Heart left ventricle (tissue), 16 donors: ENCODE measurements around the gene WRAP53. TPM values are rescaled to one million over a fixed set of nuclear protein-coding genes. Genes with fewer than 3 reads are reported as not detected.

Experiments used
- ATAC-seq, 4 donors: fragments of 200-7000 bp; cut with Tn5 transposase; one replicate each; pipeline ENCODE4 v1.9.1; 2020 to 2022; ENCODE audit warnings: moderate library complexity in 4 of 4, mild to moderate bottlenecking in 3 of 4, moderate number of reproducible peaks in 1 of 4
- DNase-seq, 5 donors: peaks; one replicate each; pipeline ENCODE4 v3.0.0-alpha.2; 2020
- H3K27ac ChIP-seq, 12 donors: fragments of 200-600 bp; sonication (generic) in 4 of 12; one replicate each; pipeline versions ENCODE4 v1.5.0 to v1.8.0; 2016 to 2022; ENCODE audit warnings: mild to moderate bottlenecking in 2 of 12
- H3K27me3 ChIP-seq, 9 donors: fragments of 200-600 bp; sonication (generic) in 2 of 9; one replicate each; pipeline versions ENCODE4 v1.5.1 to v1.8.0; 2016 to 2022; ENCODE audit warnings: mild to moderate bottlenecking in 3 of 9
- H3K36me3 ChIP-seq, 9 donors: fragments of 200-600 bp; sonication (generic) in 2 of 9; one replicate each; pipeline versions ENCODE4 v1.5.0 to v1.8.0; 2018 to 2022; ENCODE audit warnings: mild to moderate bottlenecking in 2 of 9
- H3K4me1 ChIP-seq, 12 donors: fragments of 200-600 bp; sonication (generic) in 4 of 12; one replicate each; pipeline versions ENCODE4 v1.5.0 to v1.8.0; 2016 to 2022; ENCODE audit warnings: mild to moderate bottlenecking in 3 of 12
- H3K4me3 ChIP-seq, 12 donors: fragments of 200-600 bp; sonication (generic) in 4 of 12; one replicate each; pipeline versions ENCODE4 v1.5.0 to v1.8.0; 2017 to 2022; ENCODE audit warnings: mild to moderate bottlenecking in 9 of 12, moderate library complexity in 4 of 12
- H3K9me3 ChIP-seq, 12 donors: fragments of 200-600 bp; sonication (generic) in 4 of 12; one replicate each; pipeline versions ENCODE4 v1.5.0 to v1.8.0; 2016 to 2022; ENCODE audit warnings: mild to moderate bottlenecking in 1 of 12
- POLR2A ChIP-seq, 2 donors: fragments of 450-650 bp; IDR thresholded peaks; one replicate each; pipeline ENCODE4 v1.6.1; 2017; ENCODE audit warnings: antibody characterized with exemption in 2 of 2, mild to moderate bottlenecking in 2 of 2, moderate library complexity in 2 of 2
- WGBS, 4 donors: extraction: QIAGEN DNeasy Blood & Tissue Kit in 2 of 4; methylation state at CpG; one replicate each; pipeline versions ENCODE4 v1.1.5 to v1.1.7; 2013 to 2018; 5-methylcytosine and 5-hydroxymethylcytosine counted together
- intact Hi-C, 10 donors: fragments of 100-400 bp; cut with DNase I; formaldehyde crosslinking; loops; one replicate each; pipeline versions ENCODE4 v1.11.1 to v1.14.2; 2022
- polyA plus RNA-seq, 2 donors: library from polyadenylated mRNA; stranded (reverse); fragments of 200-250 nt; gene quantifications; one replicate each; pipeline ENCODE4 v1.2.3, GENCODE V29; 2013
- total RNA-seq, 9 donors: library from RNA; depleted of rRNA in 2 of 9; stranded (reverse); fragments of >200 nt in 2 of 9; fragmentation: NEBNext Ultra II Directional in 3 of 9; extraction: Animal tissue kit (Norgen Biotek cat#: 25700) in 3 of 9; gene quantifications; one replicate each; pipeline versions ENCODE4 v1.1.0 to v1.2.4, GENCODE V29; 2016 to 2023
- TF ChIP-seq, protein P1 (sequence below), 12 donors: fragments of 200-600 bp; sonication (generic) in 4 of 12; IDR thresholded peaks; one replicate each; pipeline versions ENCODE4 v1.5.0 to v1.8.0; 2018 to 2022; ENCODE audit warnings: antibody characterized with exemption in 12 of 12, mild to moderate bottlenecking in 5 of 12
- donor health status: ischemic (EF 13 %, LVEDD 7.1; RV severe dilation, severe dysfunction).
- donor health status: healthy with polysubstance abuse.
- donor health status: DM: no; HTN: yes; CAD: no.
- donor health status: DM: no; HTN: no; CAD: no.
- donor health status: ischemic (EF 25% LVEDD 6.9; RV normal size, moderate dysfunction).
- donor health status: ischemic (EF 25% LVEDD 5.7; RV mildly dilated, moderate dysfunction).
- donor health status: healthy.
- donor health status: DM: yes; HTN: yes; CAD: no.
- donor health status: ischemic (EF 35%, LVEDD 5.7; RV mildly dilated, moderate dysfunction).
- donor health status: nonischemic (EF 11% LVEDD 7.7; RV severe dilation, severe dysfunction).
- donor health status: DM: yes; HTN: yes; CAD: no.
- donor health status: PGD.
- donor health status: ischemic (EF 29% LVEDD 5.4; RV normal size, mild dysfunction).
- donor health status: nonischemic (EF 23%, LVEDD 6.1; RV moderate dilation, normal function).

The WRAP53 gene
- total and polyA plus RNA-seq, 11 donors = 3.7 to 12.0 (median 5.0) TPM

DNA sequence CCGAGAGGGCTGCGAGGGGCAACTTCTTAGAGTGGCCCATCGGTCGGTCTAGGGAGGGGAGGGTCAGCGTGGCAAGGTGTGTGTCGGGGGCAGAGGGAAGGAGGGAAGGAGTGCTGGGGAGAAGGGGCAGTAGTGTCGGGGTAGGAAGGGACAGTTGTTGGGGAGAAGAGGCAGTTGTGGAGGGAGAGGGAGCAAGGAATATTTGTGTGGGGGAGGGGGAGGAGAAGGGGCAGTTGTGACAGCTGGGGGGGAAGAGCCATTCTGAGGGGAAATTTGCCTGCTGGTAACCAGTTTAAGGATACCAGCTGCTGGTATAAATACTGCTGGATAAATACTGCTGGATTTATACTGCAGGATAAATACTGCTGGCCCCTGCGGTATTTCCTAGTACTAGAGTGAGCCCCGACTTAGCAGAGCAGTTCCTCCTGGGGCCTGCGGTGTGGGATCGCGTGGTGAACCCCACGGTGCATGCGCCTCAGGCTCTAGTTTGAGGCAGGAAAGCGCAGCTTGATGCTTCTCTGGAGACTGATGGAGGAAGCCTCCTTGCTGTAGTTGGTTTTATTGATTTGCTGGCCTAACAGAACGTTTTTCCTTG is 29.6 kb downstream of the WRAP53 start:
- H3K27ac ChIP-seq = peak overlapping the region in 3 of 12 donors; percentile 56 to 69 (median 68)
- peaks cover 0 to 50% (median 18%) of the 10 kb centered on the region in 9 donors for H3K27me3 ChIP-seq
- H3K9me3 ChIP-seq = no peaks in the 10 kb centered on the region
- H3K4me3 ChIP-seq = peak overlapping the region; percentile 11 to 85 (median 59)
- intact Hi-C loops = loop anchor here in 1 of 10 donors (2.0 kb wide), 1 partner anchor 29 kb away; the partner anchor contains the start of gene WRAP53
- DNase-seq = no peak
- ATAC-seq = no peak
- no peaks in the 10 kb centered on the region for H3K36me3 ChIP-seq
- WGBS, 4 donors = 9 to 17% (median 14%) methylated on average over 15 to 16 of the region's 16 CpGs
- TF ChIP-seq POLR2A (IDR thresholded peaks at IDR 0.05) = no peak
- TF ChIP-seq, protein P1, sequence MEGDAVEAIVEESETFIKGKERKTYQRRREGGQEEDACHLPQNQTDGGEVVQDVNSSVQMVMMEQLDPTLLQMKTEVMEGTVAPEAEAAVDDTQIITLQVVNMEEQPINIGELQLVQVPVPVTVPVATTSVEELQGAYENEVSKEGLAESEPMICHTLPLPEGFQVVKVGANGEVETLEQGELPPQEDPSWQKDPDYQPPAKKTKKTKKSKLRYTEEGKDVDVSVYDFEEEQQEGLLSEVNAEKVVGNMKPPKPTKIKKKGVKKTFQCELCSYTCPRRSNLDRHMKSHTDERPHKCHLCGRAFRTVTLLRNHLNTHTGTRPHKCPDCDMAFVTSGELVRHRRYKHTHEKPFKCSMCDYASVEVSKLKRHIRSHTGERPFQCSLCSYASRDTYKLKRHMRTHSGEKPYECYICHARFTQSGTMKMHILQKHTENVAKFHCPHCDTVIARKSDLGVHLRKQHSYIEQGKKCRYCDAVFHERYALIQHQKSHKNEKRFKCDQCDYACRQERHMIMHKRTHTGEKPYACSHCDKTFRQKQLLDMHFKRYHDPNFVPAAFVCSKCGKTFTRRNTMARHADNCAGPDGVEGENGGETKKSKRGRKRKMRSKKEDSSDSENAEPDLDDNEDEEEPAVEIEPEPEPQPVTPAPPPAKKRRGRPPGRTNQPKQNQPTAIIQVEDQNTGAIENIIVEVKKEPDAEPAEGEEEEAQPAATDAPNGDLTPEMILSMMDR (IDR thresholded peaks at IDR 0.05) = no peak
- H3K4me1 ChIP-seq = peaks cover 0 to 21% (median 8%) of the 10 kb centered on the region in 12 donors

DNA sequence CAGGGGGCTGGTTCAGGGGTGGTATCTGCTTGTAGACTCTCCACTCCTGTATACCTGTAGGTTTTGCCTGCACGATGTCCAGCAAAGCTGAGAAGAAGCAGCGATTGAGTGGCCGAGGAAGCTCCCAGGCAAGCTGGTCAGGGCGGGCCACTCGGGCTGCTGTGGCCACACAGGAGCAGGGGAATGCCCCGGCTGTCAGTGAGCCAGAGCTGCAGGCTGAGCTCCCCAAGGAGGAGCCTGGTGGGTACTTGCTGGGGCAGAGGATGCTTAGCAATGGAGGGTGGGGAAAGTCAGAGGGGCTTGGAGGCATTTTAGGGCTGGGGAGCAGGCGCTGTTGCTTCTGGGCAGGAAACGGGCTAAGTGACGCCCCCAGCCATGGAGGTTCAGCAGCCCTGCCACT is 31.4 kb downstream of the WRAP53 start:
- Histone ChIP-seq H3K27ac (no peak overlapping the region), H3K27me3 (peaks cover 0 to 53% (median 13%) of the 10 kb centered on the region in 9 donors), H3K4me1 (peaks cover 0 to 21% (median 8%) of the 10 kb centered on the region in 12 donors), H3K36me3 (no peaks in the 10 kb centered on the region), H3K4me3 (no peak overlapping the region), H3K9me3 (no peaks in the 10 kb centered on the region)
- ATAC-seq (no peak), DNase-seq (no peak)
- intact Hi-C loops = no loop called here
- no peak for TF ChIP-seq POLR2A (IDR thresholded peaks at IDR 0.05)
- TF ChIP-seq, protein P1 (IDR thresholded peaks at IDR 0.05) = no peak
- 58 to 74% (median 72%) methylated on average over 8 to 9 of the region's 9 CpGs for WGBS, 4 donors

DNA sequence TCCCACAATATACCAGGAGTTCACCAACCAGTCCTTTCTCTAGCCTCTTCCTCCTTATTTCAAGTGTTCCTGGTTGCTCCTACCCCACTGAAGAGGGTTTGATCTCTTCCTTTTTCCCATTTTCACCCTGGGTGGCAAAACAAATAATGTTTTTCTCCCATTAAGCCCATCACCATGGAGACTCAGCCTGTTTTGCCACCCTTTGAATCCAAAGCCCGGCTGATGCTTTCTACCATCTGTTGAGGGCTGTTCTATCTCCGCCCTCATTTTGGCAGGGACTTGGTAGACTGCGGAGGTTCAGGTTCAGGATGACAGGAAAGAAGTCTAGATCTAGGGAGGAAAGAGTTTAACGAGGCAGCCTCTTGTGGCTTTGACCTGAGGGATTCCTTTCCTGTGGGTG is 31.8 kb downstream of the WRAP53 start:
- TF ChIP-seq POLR2A (IDR thresholded peaks at IDR 0.05) = no peak
- TF ChIP-seq, protein P1 (IDR thresholded peaks at IDR 0.05) = no peak
- Histone ChIP-seq H3K27ac (no peak overlapping the region), H3K9me3 (no peaks in the 10 kb centered on the region), H3K4me3 (no peak overlapping the region), H3K27me3 (peaks cover 0 to 50% (median 13%) of the 10 kb centered on the region in 9 donors), H3K36me3 (no peaks in the 10 kb centered on the region), H3K4me1 (peaks cover 0 to 21% (median 8%) of the 10 kb centered on the region in 12 donors)
- ATAC-seq (no peak), DNase-seq (no peak)
- intact Hi-C loops = no loop called here
- WGBS, 4 donors = 50 to 59% (median 53%) methylated on average over 4 of the region's 4 CpGs

DNA sequence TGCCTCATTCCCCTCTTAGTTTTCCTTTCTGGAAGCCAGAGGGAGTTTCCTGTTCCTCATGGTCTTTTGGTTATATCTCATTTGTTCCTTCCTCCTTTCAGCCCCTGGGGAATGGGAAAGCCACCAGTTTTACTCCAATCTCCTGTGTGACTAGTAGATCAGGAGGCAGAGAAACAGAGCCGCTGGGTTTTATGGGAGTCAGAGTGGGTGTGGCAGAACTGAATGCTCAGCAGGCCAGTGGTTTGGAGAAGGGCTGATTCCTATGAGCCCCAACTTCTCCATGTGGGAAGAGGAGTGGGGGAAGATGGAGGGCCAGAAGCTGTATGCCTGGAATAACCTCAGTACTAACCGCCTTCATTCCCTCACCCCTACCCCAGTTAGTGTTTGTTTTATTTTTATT is 33.3 kb downstream of the WRAP53 start:
- WGBS, 4 donors = 56 to 74% (median 63%) methylated on average over 2 of the region's 2 CpGs
- TF ChIP-seq, protein P1 (IDR thresholded peaks at IDR 0.05) = no peak
- TF ChIP-seq POLR2A (IDR thresholded peaks at IDR 0.05) = no peak

More for the DNA sequence above, 33.3 kb downstream of the WRAP53 start:
- ATAC-seq = no peak
- H3K27ac ChIP-seq = no peak overlapping the region
- H3K36me3 ChIP-seq = no peaks in the 10 kb centered on the region
- H3K4me1 ChIP-seq = peaks cover 0 to 15% (median 4%) of the 10 kb centered on the region in 12 donors
- intact Hi-C loops = no loop called here
- no peak overlapping the region for H3K4me3 ChIP-seq
- H3K9me3 ChIP-seq = no peaks in the 10 kb centered on the region
- H3K27me3 ChIP-seq = peaks cover 0 to 35% (median 5%) of the 10 kb centered on the region in 9 donors
- no peak for DNase-seq
